ENCODE measurements around the gene RTF2.
"Not testable (repeated sequence)": the region's sequence is repeated elsewhere in the genome, so short reads cannot be mapped to it uniquely, and the experiment has no call there.

The RTF2 gene

GRCh38 chr20:56554869-56555268 lies 86.4 kb downstream of the RTF2 start:
- no peak for DNase-seq

DNA sequence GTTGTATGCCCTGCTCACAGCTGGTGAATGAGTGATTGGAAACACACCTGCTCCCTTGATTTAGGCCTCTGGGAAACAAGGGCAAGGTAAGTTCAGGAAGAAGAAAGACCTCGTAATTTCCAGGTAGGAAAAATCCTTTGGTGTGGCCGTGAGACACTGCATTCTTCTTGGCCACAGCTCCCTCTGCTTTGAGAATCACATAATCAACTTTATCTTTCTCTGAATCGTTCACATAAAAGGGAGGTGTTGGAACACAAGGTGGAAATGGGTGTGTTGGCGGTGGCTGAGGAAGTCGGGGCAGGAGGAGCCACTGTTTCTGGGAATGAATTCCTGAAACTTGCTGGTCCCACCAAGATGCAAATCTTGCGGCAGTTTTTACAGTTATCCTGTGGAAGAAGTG lies 90.5 kb downstream of the RTF2 start:
- no peak for DNase-seq

DNA sequence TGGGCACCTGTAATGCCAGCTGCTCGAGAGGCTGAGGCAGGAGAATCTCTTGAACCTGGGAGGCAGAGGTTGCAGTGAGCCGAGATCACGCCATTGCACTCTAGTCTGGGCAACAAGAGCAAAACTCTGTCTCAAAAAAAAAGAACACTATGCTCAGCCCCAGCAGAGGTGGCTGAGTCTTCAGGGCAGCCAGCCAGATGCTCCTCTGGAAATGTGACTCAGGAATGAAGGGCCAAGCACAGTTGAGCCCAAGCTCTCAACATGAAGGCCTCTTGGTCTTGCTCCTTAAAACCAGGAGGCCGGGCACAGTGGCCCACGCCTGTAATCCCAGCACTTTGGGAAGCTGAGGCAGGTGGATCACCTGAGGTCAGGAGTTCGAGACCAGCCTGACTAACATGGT lies 96.1 kb downstream of the RTF2 start:
- not testable (repeated sequence) for DNase-seq

- no peak for DNase-seq
Measured at GRCh38 chr20:56565511-56565910, 97.1 kb downstream of the RTF2 start.

DNA sequence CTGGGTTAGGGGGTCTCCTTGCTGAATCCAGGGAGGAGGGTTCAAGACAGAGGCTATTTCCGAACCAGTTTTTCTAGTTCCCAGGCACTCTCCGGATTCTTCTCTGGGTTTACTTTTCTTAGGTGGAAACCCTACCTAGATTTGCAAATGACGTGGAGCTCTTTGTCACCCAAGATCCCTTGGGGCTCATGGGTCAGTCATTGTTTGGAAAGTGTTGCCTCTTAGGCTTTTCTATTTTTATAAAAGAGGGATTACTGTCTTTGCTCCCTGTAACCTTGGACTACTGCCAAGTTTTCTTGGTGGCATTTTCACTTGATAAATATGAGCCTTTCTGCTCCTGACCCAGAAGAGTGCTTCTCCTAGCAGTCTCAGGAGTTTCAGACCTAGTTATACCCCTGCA lies 98.2 kb downstream of the RTF2 start:
- no peak for DNase-seq

Measured in stimulated activated CD4-positive, alpha-beta T cell treated with anti-CD3 and anti-CD28 coated beads, Interleukin-2, amount 100 ng/mL, for 48 hours (primary cell).